ENCODE results near the gene COX17. TPM values are rescaled to one million over a fixed set of nuclear protein-coding genes. Genes with fewer than 3 reads are reported as not detected.

Gene COX17
- total and polyA plus RNA-seq, 9 of the 15 experiments (the other 6 are each of a cell fraction or from before 2014, with no cell fraction given): 29.1 to 167 (median 60.6) TPM

DNA sequence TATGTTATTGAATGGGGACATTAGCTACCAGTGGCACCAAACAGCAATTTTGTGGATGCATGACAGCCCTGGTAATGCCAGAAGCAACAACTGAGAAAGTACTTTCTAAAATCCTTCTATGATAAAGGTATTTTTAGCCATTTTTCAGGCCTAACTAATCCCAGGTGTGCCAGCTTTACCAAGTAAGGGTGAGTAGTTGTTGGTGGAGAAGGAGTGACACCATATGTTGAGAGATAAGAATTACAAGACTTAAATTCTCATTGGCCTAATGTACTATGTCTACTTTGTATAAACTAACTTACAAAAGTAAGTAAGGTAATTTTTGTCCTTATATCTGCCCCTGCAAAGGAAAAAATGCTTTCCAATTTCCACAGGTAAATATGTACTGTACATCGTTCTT is 4.1 kb upstream of the COX17 start:
- DNase-seq (ENCODE audit: extremely low read depth in 1 of 4, low spot score in 3 of 4) (peak in 1 of 4 experiments; percentile 11), ATAC-seq (no peak), FAIRE-seq (peak; percentile 23)
- no peaks in the 10 kb centered on the region for H4K20me1 ChIP-seq (replicated peaks; ENCODE audit: control insufficient read depth, insufficient read depth, low read length)
- no peaks in the 10 kb centered on the region for H3K9me1 ChIP-seq (ENCODE audit: control insufficient read depth, insufficient read depth, low read length)
- no peaks in the 10 kb centered on the region for H3K27me3 ChIP-seq (ENCODE audit: control insufficient read depth in 2 of 2, insufficient read depth in 2 of 2, low read length in 2 of 2)
- 0% methylated on average over 1 of the region's 1 CpG for WGBS (ENCODE audit: insufficient coverage, low coverage, missing lambda C conversion rate)
- peaks cover 0 to 4% of the 10 kb centered on the region in 2 experiments; a peak in 2 of 5 replicates for H3K4me1 ChIP-seq (replicated peaks in 1 of 2; ENCODE audit: control insufficient read depth in 2 of 2, insufficient read depth in 2 of 2, low read length in 2 of 2)
- H3K4me2 ChIP-seq (ENCODE audit: insufficient read depth, low read length): no peak overlapping the region
- H3K9ac ChIP-seq (ENCODE audit: insufficient read depth in 1 of 2, low read depth in 2 of 2, low read length in 2 of 2): no peak overlapping the region
- ChIA-PET POLR2A (no interaction called here), CTCF (ENCODE audit: low intra/inter-chr PET ratio) (interaction anchor here (0.5 to 1.1 kb wide), 5 partner anchors 80 to 796 kb away, joined by 3 to 10 read pairs (median 3); partner anchors contain the start of gene POGLUT1)
- H3K9me3 ChIP-seq (replicated peaks; ENCODE audit: control insufficient read depth, insufficient read depth, low read depth, low read length): no peaks in the 10 kb centered on the region
- no peak overlapping the region for H2AFZ ChIP-seq (ENCODE audit: low read depth, low read length)
- intact Hi-C loops (cut with micrococcal nuclease) (loop anchor here (1.0 to 10.0 kb wide), 6 partner anchors 64 to 796 kb away; no protein-coding TSS in a partner anchor), in situ Hi-C loops (cut with MboI) (loop anchor here (25.0 kb wide), 2 partner anchors 544 to 794 kb away; partner anchors contain the start of gene TEX55)
- no peak overlapping the region for H3K27ac ChIP-seq (ENCODE audit: extremely low read depth, low read depth, low read length)
- H3K4me3 ChIP-seq: no peak overlapping the region
- H3K36me3 ChIP-seq (ENCODE audit: control insufficient read depth, insufficient read depth, low read length): no peaks in the 10 kb centered on the region
- no TSS peak for BruUV-seq (replicated peaks)
- peaks cover 5% of the 10 kb centered on the region for H3K79me2 ChIP-seq (ENCODE audit: control insufficient read depth, insufficient read depth, low read length)
- TF ChIP-seq, protein P1, sequence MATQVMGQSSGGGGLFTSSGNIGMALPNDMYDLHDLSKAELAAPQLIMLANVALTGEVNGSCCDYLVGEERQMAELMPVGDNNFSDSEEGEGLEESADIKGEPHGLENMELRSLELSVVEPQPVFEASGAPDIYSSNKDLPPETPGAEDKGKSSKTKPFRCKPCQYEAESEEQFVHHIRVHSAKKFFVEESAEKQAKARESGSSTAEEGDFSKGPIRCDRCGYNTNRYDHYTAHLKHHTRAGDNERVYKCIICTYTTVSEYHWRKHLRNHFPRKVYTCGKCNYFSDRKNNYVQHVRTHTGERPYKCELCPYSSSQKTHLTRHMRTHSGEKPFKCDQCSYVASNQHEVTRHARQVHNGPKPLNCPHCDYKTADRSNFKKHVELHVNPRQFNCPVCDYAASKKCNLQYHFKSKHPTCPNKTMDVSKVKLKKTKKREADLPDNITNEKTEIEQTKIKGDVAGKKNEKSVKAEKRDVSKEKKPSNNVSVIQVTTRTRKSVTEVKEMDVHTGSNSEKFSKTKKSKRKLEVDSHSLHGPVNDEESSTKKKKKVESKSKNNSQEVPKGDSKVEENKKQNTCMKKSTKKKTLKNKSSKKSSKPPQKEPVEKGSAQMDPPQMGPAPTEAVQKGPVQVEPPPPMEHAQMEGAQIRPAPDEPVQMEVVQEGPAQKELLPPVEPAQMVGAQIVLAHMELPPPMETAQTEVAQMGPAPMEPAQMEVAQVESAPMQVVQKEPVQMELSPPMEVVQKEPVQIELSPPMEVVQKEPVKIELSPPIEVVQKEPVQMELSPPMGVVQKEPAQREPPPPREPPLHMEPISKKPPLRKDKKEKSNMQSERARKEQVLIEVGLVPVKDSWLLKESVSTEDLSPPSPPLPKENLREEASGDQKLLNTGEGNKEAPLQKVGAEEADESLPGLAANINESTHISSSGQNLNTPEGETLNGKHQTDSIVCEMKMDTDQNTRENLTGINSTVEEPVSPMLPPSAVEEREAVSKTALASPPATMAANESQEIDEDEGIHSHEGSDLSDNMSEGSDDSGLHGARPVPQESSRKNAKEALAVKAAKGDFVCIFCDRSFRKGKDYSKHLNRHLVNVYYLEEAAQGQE (IDR thresholded peaks at IDR 0.05; ENCODE audit: borderline replicate concordance): peak; percentile 72
- TF ChIP-seq, protein P1 (CRISPR knock-in tag; IDR thresholded peaks at IDR 0.05; ENCODE audit: low read depth): no peak
- TF ChIP-seq, protein P2, sequence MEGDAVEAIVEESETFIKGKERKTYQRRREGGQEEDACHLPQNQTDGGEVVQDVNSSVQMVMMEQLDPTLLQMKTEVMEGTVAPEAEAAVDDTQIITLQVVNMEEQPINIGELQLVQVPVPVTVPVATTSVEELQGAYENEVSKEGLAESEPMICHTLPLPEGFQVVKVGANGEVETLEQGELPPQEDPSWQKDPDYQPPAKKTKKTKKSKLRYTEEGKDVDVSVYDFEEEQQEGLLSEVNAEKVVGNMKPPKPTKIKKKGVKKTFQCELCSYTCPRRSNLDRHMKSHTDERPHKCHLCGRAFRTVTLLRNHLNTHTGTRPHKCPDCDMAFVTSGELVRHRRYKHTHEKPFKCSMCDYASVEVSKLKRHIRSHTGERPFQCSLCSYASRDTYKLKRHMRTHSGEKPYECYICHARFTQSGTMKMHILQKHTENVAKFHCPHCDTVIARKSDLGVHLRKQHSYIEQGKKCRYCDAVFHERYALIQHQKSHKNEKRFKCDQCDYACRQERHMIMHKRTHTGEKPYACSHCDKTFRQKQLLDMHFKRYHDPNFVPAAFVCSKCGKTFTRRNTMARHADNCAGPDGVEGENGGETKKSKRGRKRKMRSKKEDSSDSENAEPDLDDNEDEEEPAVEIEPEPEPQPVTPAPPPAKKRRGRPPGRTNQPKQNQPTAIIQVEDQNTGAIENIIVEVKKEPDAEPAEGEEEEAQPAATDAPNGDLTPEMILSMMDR (IDR thresholded peaks at IDR 0.05 in 2 of 3, conservative IDR thresholded peaks at IDR 0.05 in 1 of 3; ENCODE audit: insufficient read depth in 2 of 3, low read depth in 1 of 3, low read length in 3 of 3): peak; percentile 25 to 65 (median 34); a peak in 4 of 6 replicates
- TF ChIP-seq, protein P3, sequence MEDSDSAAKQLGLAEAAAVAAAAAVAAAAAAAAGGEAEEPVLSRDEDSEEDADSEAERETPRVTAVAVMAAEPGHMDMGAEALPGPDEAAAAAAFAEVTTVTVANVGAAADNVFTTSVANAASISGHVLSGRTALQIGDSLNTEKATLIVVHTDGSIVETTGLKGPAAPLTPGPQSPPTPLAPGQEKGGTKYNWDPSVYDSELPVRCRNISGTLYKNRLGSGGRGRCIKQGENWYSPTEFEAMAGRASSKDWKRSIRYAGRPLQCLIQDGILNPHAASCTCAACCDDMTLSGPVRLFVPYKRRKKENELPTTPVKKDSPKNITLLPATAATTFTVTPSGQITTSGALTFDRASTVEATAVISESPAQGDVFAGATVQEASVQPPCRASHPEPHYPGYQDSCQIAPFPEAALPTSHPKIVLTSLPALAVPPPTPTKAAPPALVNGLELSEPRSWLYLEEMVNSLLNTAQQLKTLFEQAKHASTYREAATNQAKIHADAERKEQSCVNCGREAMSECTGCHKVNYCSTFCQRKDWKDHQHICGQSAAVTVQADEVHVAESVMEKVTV (CRISPR knock-in tag; IDR thresholded peaks at IDR 0.05): peak; percentile 74
- TF ChIP-seq, protein P4, sequence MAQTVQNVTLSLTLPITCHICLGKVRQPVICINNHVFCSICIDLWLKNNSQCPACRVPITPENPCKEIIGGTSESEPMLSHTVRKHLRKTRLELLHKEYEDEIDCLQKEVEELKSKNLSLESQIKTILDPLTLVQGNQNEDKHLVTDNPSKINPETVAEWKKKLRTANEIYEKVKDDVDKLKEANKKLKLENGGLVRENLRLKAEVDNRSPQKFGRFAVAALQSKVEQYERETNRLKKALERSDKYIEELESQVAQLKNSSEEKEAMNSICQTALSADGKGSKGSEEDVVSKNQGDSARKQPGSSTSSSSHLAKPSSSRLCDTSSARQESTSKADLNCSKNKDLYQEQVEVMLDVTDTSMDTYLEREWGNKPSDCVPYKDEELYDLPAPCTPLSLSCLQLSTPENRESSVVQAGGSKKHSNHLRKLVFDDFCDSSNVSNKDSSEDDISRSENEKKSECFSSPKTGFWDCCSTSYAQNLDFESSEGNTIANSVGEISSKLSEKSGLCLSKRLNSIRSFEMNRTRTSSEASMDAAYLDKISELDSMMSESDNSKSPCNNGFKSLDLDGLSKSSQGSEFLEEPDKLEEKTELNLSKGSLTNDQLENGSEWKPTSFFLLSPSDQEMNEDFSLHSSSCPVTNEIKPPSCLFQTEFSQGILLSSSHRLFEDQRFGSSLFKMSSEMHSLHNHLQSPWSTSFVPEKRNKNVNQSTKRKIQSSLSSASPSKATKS (CRISPR knock-in tag; IDR thresholded peaks at IDR 0.05): no peak
- peak; percentile 36; the same call in 1 of the 2 replicates for TF ChIP-seq SMC3 (conservative IDR thresholded peaks at IDR 0.05; ENCODE audit: insufficient read depth, low read depth, low read length)
- peak; percentile 78 to 88 for TF ChIP-seq RAD21 (CRISPR knock-in tag; conservative IDR thresholded peaks at IDR 0.05 in 1 of 2, IDR thresholded peaks at IDR 0.05 in 1 of 2)
